ENCODE measurements around the gene PLEKHJ1. TPM values are rescaled to one million over a fixed set of nuclear protein-coding genes. Genes with fewer than 3 reads are reported as not detected.

PLEKHJ1 gene, protein sequence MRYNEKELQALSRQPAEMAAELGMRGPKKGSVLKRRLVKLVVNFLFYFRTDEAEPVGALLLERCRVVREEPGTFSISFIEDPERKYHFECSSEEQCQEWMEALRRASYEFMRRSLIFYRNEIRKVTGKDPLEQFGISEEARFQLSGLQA
- 60.6 and 70.9 TPM in 2 replicates for total RNA-seq

DNA sequence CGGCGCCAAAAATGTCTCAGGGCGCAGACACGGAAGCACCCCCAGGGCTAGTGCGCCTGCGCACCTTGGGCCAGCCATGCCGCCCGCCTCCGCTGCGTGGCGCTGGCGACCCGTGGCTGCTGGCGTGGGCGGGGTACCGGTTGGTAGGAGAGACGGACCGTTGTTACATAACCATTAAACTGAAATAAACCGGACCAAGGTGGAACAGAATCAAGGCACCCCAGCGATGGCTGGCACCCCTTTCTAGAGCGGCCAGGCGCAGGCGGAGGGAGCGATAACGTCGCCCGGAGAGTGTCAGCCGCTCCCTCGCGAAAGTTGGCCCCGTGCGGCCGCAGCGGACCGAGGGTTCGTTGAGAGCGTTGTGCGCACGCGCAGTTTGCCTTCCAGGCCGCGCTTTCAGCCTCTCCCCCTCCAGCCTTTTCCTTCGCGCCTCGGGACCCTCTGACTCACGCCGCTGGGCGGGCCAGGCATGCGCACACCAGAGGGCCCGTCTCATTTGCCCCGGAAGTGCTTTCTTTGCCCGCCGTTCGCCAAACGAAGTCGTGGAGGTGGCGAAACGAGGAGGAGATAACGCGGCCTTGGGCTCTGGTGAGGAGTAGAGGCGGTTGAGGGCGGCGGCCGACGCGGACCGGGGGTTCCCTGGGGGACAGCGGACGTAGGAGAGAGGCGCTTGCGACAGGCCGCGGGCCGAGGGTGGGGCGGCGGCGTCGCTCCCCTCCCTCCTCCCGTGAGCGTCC lies at the start of gene PLEKHJ1, which contains the start of gene SF3A2:
Gene PLEKHJ1 (minus strand): TSS at position 16 of the 737 bp plus-strand sequence. CDS start 81 bp downstream, outside the sequence.
Gene SF3A2 (plus strand): TSS at position 511 of the 737 bp plus-strand sequence. CDS start 6,595 bp downstream, outside the sequence.

DNA sequence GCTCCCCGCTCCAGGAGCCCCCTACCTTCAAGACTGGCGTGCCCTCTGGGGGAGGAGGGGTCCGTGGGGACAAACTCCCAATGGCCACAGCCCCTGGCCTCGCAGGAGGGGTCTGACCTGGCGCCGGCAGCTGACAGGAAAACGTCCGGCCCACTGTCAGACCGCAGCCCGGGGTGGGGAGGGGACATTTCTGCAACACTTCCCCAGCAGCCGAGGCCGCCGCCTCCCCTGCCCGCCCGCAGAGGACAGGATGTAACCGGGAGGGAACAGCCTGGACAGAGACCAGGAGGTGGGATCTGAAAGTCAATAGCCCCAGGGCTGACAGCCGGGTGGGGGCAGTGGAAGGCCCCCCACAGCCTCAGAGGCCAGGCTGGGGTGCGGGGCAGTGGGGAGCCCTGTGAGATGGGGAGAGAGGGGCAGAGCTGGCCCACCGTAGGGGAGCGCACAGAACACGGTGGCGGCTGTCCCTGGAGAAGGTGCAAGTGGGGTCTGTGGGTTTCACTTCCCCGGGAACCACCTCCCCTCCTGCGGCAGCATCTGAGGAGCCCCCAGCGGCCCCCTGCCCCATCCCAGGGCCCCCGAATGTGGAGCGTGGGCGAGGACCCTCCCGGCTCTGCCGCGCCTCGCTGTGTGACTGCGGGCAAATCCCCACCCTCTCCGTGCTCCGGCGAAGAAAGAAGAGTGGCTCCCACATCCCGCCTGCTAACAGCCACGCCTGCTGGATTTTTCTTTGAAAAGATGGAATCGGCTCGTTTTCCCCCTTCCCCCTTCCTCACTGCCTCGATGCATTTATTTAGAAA lies 46.1 kb upstream of the PLEKHJ1 start, which contains the start of gene PEAK3:
Gene PEAK3 (minus strand): TSS at position 114 of the 800 bp plus-strand sequence. CDS start 1,244 bp downstream, outside the sequence.

DNA sequence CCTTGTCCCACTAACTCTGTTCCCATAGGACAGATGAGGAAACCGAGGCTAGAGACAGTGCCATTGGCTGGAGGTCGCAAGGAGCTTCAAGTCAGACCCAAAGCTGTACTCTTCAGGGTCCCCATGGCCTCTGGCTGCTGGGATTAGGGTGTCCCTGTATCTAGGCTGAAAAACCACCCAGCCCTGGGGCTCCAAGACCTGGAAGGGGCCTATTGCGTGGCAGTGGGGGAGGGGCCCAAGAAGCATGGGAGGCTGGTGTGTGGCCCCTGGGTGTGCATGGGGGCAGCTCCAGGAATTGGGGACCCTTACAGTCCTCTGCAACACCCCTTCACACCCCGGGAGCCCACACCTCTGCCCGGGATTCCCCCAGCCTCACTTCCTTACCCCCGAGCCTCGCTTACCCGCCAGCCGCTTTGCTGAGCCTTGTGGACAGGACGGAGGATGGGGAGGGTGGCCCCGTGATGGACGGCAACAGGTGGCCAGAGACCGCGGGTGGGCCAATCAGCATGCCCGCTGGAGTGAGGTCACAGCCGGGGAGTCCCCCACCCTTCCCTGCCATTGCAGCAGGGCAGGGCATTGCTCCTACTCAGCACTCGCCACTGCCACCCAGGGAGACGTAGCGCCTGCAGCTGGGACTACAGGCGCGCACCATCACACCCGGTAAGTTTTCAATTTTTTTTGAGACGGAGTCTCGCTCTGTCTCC lies 20.0 kb upstream of the PLEKHJ1 start, which contains the start of gene JSRP1:
Gene JSRP1 (minus strand): TSS at position 436 of the 704 bp plus-strand sequence. CDS start 1,103 bp downstream, outside the sequence.

DNA sequence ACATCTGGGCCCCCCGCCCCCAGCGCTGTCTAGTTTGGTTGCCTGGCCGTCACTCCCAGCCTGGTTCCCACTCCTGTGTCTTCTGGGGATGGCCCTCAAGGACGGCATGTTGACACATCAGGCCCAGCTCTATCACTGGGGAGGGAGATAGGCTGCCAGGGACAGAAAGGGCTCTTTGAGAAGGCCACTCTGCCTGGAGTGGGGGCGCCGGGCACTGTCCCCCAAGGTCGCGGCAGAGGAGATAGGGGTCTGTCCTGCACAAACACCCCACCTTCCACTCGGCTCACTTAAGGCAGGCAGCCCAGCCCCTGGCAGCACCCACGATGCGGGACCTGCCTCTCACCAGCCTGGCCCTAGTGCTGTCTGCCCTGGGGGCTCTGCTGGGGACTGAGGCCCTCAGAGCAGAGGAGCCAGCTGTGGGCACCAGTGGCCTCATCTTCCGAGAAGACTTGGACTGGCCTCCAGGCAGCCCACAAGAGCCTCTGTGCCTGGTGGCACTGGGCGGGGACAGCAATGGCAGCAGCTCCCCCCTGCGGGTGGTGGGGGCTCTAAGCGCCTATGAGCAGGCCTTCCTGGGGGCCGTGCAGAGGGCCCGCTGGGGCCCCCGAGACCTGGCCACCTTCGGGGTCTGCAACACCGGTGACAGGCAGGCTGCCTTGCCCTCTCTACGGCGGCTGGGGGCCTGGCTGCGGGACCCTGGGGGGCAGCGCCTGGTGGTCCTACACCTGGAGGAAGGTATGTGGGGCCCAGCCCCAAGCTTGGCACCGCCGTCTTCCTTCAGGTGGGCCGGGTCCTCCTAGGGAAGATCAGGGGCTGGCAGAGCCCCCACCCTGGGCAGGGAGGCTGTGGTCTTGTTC lies 13.1 kb upstream of the PLEKHJ1 start, which contains the start of gene AMH:
Gene AMH (plus strand): TSS at position 314 of the 857 bp plus-strand sequence. CDS start 10 bp downstream, at position 324.

Other genes with a start within 250 kb of the PLEKHJ1 start
- gene BTBD2, start 220.6 kb downstream of the PLEKHJ1 start, total RNA-seq, result 55.8 and 64.6 TPM in 2 replicates
- gene MKNK2, start 185.1 kb downstream of the PLEKHJ1 start, total RNA-seq, result 84.6 and 90.2 TPM in 2 replicates
- gene MOB3A, start 140.0 kb downstream of the PLEKHJ1 start, total RNA-seq, result 51.0 and 64.3 TPM in 2 replicates
- 0.20 and 0.25 TPM in 2 replicates for gene IZUMO4, start 139.4 kb downstream of the PLEKHJ1 start, total RNA-seq
- 113 and 121 TPM in 2 replicates for gene AP3D1, start 84.8 kb downstream of the PLEKHJ1 start, total RNA-seq
- gene DOT1L, start 72.4 kb downstream of the PLEKHJ1 start, total RNA-seq, result 12.1 and 15.2 TPM in 2 replicates
- 37.7 and 47.2 TPM in 2 replicates for gene SF3A2, start 495 bp upstream of the PLEKHJ1 start, total RNA-seq
- gene AMH, start 13.0 kb upstream of the PLEKHJ1 start, total RNA-seq, result 0.33 TPM in 1 of 2 replicates, not detected in the other
- gene JSRP1, start 20.1 kb upstream of the PLEKHJ1 start, total RNA-seq, result not detected in 2 replicates
- not detected in 2 replicates for gene PEAK3, start 45.8 kb upstream of the PLEKHJ1 start, total RNA-seq
- gene LINGO3, start 71.8 kb upstream of the PLEKHJ1 start, total RNA-seq, result not detected in 2 replicates
- 253 and 374 TPM in 2 replicates for gene LSM7, start 92.3 kb upstream of the PLEKHJ1 start, total RNA-seq
- 23.5 and 33.2 TPM in 2 replicates for gene SPPL2B, start 92.4 kb upstream of the PLEKHJ1 start, total RNA-seq
- not detected in 2 replicates for gene TMPRSS9, start 123.9 kb upstream of the PLEKHJ1 start, total RNA-seq
- gene TIMM13, start 191.3 kb upstream of the PLEKHJ1 start, total RNA-seq, result 59.9 and 60.8 TPM in 2 replicates
- gene LMNB2, start 220.6 kb upstream of the PLEKHJ1 start, total RNA-seq, result 174 and 185 TPM in 2 replicates
- 81.4 and 87.7 TPM in 2 replicates for gene GADD45B, start 239.8 kb upstream of the PLEKHJ1 start, total RNA-seq